Measurements from ENCODE around the gene VSTM2L.

The VSTM2L gene

DNA sequence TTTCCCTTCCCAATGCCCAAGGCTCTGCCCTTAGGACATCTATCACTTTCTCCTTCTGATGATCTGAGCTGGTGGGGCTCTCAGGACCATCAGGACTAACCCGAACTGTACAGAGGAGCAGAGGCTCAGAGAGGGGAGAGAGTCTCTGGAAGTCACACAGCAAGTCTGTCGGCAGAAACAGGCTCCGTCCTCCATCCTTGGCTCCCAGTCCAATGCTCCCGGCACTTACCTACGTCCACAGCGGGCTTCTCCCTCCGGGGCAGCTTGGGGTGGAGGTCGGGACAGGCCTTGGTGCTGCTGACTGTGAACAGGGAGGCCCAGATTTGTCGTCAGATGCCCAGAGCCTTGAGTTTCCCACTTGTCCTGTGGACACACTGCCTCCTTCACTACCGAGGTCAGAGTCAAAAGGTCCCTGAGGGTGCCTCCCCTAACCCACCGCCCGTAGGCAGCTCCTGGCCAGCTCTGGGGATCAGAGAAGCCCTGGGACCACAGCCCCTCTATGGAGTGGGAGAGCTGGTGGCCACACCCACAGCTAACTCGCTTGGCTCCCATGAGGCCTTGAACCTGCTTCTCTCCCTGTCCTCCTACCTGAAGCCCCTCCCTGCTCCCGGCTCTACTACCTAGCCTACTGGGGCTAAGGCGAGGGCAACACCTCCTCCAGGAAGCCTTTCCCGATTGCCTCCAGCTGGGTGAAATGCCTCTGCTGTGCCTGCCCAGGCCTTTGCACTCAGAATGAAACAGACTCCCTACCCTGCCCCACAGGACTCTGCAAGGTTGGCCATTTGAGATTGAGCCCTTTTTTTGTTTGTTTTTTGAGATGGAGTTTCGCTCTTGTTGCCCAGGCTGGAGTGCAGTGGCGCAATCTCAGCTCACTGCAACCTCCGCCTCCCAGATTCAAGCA, 22.6 kb downstream of the VSTM2L start:
- TF ChIP-seq TCF4 (CRISPR knock-in tag; IDR thresholded peaks at IDR 0.05; ENCODE audit: borderline replicate concordance) (no peak), ISL1 (CRISPR knock-in tag; IDR thresholded peaks at IDR 0.05) (no peak), ZFP30 (CRISPR knock-in tag; IDR thresholded peaks at IDR 0.05) (no peak), RARB (CRISPR knock-in tag; IDR thresholded peaks at IDR 0.05) (no peak), SNAI2 (CRISPR knock-in tag; IDR thresholded peaks at IDR 0.05) (no peak), CSDC2 (CRISPR knock-in tag; IDR thresholded peaks at IDR 0.05) (no peak), ZNF70 (CRISPR knock-in tag; IDR thresholded peaks at IDR 0.05) (no peak), ZNF565 (CRISPR knock-in tag; conservative IDR thresholded peaks at IDR 0.05; ENCODE audit: low read depth) (no peak), ARNTL (CRISPR knock-in tag; IDR thresholded peaks at IDR 0.05; ENCODE audit: borderline replicate concordance, low read depth) (no peak), TOX (CRISPR knock-in tag; IDR thresholded peaks at IDR 0.05; ENCODE audit: borderline replicate concordance) (no peak), OSR1 (CRISPR knock-in tag; IDR thresholded peaks at IDR 0.05) (no peak), ESRRG (CRISPR knock-in tag; IDR thresholded peaks at IDR 0.05) (no peak), PPARA (CRISPR knock-in tag; IDR thresholded peaks at IDR 0.05; ENCODE audit: borderline replicate concordance) (no peak), GLIS3 (CRISPR knock-in tag; IDR thresholded peaks at IDR 0.05) (no peak), BACH2 (CRISPR knock-in tag; IDR thresholded peaks at IDR 0.05; ENCODE audit: borderline replicate concordance) (no peak)
- TF ChIP-seq, protein P1, sequence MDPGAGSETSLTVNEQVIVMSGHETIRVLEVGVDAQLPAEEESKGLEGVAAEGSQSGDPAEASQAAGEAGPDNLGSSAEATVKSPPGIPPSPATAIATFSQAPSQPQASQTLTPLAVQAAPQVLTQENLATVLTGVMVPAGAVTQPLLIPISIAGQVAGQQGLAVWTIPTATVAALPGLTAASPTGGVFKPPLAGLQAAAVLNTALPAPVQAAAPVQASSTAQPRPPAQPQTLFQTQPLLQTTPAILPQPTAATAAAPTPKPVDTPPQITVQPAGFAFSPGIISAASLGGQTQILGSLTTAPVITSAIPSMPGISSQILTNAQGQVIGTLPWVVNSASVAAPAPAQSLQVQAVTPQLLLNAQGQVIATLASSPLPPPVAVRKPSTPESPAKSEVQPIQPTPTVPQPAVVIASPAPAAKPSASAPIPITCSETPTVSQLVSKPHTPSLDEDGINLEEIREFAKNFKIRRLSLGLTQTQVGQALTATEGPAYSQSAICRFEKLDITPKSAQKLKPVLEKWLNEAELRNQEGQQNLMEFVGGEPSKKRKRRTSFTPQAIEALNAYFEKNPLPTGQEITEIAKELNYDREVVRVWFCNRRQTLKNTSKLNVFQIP (CRISPR knock-in tag; IDR thresholded peaks at IDR 0.05; ENCODE audit: borderline replicate concordance, low read depth): no peak
- TF ChIP-seq, protein P2, sequence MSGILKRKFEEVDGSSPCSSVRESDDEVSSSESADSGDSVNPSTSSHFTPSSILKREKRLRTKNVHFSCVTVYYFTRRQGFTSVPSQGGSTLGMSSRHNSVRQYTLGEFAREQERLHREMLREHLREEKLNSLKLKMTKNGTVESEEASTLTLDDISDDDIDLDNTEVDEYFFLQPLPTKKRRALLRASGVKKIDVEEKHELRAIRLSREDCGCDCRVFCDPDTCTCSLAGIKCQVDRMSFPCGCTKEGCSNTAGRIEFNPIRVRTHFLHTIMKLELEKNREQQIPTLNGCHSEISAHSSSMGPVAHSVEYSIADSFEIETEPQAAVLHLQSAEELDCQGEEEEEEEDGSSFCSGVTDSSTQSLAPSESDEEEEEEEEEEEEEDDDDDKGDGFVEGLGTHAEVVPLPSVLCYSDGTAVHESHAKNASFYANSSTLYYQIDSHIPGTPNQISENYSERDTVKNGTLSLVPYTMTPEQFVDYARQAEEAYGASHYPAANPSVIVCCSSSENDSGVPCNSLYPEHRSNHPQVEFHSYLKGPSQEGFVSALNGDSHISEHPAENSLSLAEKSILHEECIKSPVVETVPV (CRISPR knock-in tag; IDR thresholded peaks at IDR 0.05): no peak
- TF ChIP-seq, protein P3, sequence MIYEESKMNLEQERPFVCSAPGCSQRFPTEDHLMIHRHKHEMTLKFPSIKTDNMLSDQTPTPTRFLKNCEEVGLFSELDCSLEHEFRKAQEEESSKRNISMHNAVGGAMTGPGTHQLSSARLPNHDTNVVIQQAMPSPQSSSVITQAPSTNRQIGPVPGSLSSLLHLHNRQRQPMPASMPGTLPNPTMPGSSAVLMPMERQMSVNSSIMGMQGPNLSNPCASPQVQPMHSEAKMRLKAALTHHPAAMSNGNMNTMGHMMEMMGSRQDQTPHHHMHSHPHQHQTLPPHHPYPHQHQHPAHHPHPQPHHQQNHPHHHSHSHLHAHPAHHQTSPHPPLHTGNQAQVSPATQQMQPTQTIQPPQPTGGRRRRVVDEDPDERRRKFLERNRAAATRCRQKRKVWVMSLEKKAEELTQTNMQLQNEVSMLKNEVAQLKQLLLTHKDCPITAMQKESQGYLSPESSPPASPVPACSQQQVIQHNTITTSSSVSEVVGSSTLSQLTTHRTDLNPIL (CRISPR knock-in tag; IDR thresholded peaks at IDR 0.05; ENCODE audit: low read depth): no peak
- TF ChIP-seq, protein P4, sequence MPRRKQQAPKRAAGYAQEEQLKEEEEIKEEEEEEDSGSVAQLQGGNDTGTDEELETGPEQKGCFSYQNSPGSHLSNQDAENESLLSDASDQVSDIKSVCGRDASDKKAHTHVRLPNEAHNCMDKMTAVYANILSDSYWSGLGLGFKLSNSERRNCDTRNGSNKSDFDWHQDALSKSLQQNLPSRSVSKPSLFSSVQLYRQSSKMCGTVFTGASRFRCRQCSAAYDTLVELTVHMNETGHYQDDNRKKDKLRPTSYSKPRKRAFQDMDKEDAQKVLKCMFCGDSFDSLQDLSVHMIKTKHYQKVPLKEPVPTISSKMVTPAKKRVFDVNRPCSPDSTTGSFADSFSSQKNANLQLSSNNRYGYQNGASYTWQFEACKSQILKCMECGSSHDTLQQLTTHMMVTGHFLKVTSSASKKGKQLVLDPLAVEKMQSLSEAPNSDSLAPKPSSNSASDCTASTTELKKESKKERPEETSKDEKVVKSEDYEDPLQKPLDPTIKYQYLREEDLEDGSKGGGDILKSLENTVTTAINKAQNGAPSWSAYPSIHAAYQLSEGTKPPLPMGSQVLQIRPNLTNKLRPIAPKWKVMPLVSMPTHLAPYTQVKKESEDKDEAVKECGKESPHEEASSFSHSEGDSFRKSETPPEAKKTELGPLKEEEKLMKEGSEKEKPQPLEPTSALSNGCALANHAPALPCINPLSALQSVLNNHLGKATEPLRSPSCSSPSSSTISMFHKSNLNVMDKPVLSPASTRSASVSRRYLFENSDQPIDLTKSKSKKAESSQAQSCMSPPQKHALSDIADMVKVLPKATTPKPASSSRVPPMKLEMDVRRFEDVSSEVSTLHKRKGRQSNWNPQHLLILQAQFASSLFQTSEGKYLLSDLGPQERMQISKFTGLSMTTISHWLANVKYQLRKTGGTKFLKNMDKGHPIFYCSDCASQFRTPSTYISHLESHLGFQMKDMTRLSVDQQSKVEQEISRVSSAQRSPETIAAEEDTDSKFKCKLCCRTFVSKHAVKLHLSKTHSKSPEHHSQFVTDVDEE (CRISPR knock-in tag; IDR thresholded peaks at IDR 0.05): no peak
- TF ChIP-seq, protein P5, sequence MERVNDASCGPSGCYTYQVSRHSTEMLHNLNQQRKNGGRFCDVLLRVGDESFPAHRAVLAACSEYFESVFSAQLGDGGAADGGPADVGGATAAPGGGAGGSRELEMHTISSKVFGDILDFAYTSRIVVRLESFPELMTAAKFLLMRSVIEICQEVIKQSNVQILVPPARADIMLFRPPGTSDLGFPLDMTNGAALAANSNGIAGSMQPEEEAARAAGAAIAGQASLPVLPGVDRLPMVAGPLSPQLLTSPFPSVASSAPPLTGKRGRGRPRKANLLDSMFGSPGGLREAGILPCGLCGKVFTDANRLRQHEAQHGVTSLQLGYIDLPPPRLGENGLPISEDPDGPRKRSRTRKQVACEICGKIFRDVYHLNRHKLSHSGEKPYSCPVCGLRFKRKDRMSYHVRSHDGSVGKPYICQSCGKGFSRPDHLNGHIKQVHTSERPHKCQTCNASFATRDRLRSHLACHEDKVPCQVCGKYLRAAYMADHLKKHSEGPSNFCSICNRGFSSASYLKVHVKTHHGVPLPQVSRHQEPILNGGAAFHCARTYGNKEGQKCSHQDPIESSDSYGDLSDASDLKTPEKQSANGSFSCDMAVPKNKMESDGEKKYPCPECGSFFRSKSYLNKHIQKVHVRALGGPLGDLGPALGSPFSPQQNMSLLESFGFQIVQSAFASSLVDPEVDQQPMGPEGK (CRISPR knock-in tag; IDR thresholded peaks at IDR 0.05; ENCODE audit: borderline replicate concordance): no peak
- no peak for ATAC-seq

DNA sequence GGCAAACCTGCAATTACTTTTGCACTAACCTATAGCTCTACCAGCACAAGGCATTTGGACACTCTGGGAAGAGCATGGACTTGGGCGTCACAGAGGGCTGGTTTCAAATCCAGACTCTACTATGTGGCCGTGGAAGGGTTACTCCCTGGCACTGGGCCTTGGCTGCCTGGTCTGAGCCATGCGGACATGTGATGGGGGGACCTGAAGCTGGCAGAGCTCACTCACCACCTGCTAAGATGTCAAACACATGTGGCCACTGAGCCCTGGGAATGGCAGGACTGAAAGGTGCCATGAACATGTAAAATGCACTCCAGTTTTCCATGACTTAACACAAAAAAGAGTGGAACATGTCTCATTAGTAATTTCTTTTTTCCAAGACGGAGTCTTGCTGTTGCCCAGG, 23.7 kb downstream of the VSTM2L start:
- no peak for ATAC-seq
- TF ChIP-seq ZNF565 (CRISPR knock-in tag; conservative IDR thresholded peaks at IDR 0.05; ENCODE audit: low read depth) (no peak), ISL1 (CRISPR knock-in tag; IDR thresholded peaks at IDR 0.05) (no peak), GLIS3 (CRISPR knock-in tag; IDR thresholded peaks at IDR 0.05) (no peak), TOX (CRISPR knock-in tag; IDR thresholded peaks at IDR 0.05; ENCODE audit: borderline replicate concordance) (no peak), BACH2 (CRISPR knock-in tag; IDR thresholded peaks at IDR 0.05; ENCODE audit: borderline replicate concordance) (no peak), RARB (CRISPR knock-in tag; IDR thresholded peaks at IDR 0.05) (no peak)
- TF ChIP-seq, protein P3 (CRISPR knock-in tag; IDR thresholded peaks at IDR 0.05; ENCODE audit: low read depth): no peak
- TF ChIP-seq, protein P2 (CRISPR knock-in tag; IDR thresholded peaks at IDR 0.05): no peak
- TF ChIP-seq, protein P1 (CRISPR knock-in tag; IDR thresholded peaks at IDR 0.05; ENCODE audit: borderline replicate concordance, low read depth): no peak
